Loucy (cell line): ENCODE data around the gene C9orf78.

Source experiments
- H2AFZ ChIP-seq: fragments of 200-600 bp; sonication (generic); 2 replicates; pipeline ENCODE4 v1.6.0; 2016; ENCODE audit warnings: antibody characterized with exemption, mild to moderate bottlenecking, low read length, moderate library complexity
- H3F3A ChIP-seq: fragments of 200-600 bp; 2 replicates; pipeline ENCODE4 v1.6.0; 2016; ENCODE audit warnings: antibody characterized with exemption, low read depth, mild to moderate bottlenecking
- H3K27me3 ChIP-seq: fragments of 200-600 bp; sonication (generic); 2 replicates; pipeline ENCODE4 v1.6.1; 2014; ENCODE audit warnings: low read length, mild to moderate bottlenecking; ENCODE audit not compliant: insufficient read depth, poor library complexity, severe bottlenecking
- H3K36me3 ChIP-seq: fragments of 200-600 bp; sonication (generic); 2 replicates; pipeline ENCODE4 v1.6.1; 2016; ENCODE audit warnings: low read length; ENCODE audit not compliant: insufficient read depth
- H3K4me1 ChIP-seq: fragments of 200-600 bp; sonication (generic); 2 replicates; pipeline ENCODE4 v1.5.1; 2014; ENCODE audit warnings: low read length, mild to moderate bottlenecking; ENCODE audit not compliant: insufficient read depth, poor library complexity, severe bottlenecking
- H3K4me2 ChIP-seq: fragments of 200-600 bp; sonication (generic); 2 replicates; pipeline ENCODE4 v1.6.0; 2014; ENCODE audit warnings: antibody characterized with exemption, low read length, low read depth, mild to moderate bottlenecking; ENCODE audit not compliant: poor library complexity, severe bottlenecking
- H3K4me3 ChIP-seq: fragments of 200-600 bp; sonication (generic); 2 replicates; pipeline ENCODE4 v1.5.1; 2014; ENCODE audit warnings: low read length, mild to moderate bottlenecking, mixed read lengths; ENCODE audit not compliant: poor library complexity, severe bottlenecking
- H3K79me2 ChIP-seq: fragments of 200-600 bp; sonication (generic); 2 replicates; pipeline ENCODE4 v1.6.1; 2014; ENCODE audit warnings: low read length; ENCODE audit not compliant: insufficient read depth
- H3K9ac ChIP-seq: fragments of 200-600 bp; sonication (generic); 2 replicates; pipeline ENCODE4 v1.6.0; 2014; ENCODE audit warnings: mild to moderate bottlenecking, low read depth, low read length, moderate library complexity; ENCODE audit not compliant: poor library complexity, severe bottlenecking
- H3K9me2 ChIP-seq: fragments of 200-600 bp; sonication (generic); replicated peaks from 2 replicates; pipeline ENCODE4 v1.6.1; 2016; ENCODE audit warnings: low read depth, low read length, mixed read lengths
- H3K9me3 ChIP-seq: fragments of 200-600 bp; sonication (generic); 2 replicates; pipeline ENCODE4 v1.6.1; 2014; ENCODE audit warnings: mild to moderate bottlenecking, antibody characterized with exemption, low read length, low read depth; ENCODE audit not compliant: insufficient read depth
- H4K20me1 ChIP-seq: fragments of 200-600 bp; sonication (generic); 2 replicates; pipeline ENCODE4 v1.6.0; 2014; ENCODE audit warnings: antibody characterized with exemption, low read length, mild to moderate bottlenecking; ENCODE audit not compliant: insufficient read depth, poor library complexity, severe bottlenecking
- EZH2phosphoT487 ChIP-seq: fragments of 200-600 bp; IDR thresholded peaks from 2 replicates; pipeline ENCODE4 v1.6.1; 2018; ENCODE audit warnings: antibody characterized with exemption, mild to moderate bottlenecking, moderate library complexity, borderline replicate concordance
- TF ChIP-seq, protein P1 (sequence below): fragments of 200-600 bp; sonication (generic); conservative IDR thresholded peaks from 2 replicates; pipeline ENCODE4 v1.5.1; 2014; ENCODE audit warnings: mild to moderate bottlenecking, antibody characterized with exemption, low read length

Gene C9orf78, protein sequence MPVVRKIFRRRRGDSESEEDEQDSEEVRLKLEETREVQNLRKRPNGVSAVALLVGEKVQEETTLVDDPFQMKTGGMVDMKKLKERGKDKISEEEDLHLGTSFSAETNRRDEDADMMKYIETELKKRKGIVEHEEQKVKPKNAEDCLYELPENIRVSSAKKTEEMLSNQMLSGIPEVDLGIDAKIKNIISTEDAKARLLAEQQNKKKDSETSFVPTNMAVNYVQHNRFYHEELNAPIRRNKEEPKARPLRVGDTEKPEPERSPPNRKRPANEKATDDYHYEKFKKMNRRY

DNA sequence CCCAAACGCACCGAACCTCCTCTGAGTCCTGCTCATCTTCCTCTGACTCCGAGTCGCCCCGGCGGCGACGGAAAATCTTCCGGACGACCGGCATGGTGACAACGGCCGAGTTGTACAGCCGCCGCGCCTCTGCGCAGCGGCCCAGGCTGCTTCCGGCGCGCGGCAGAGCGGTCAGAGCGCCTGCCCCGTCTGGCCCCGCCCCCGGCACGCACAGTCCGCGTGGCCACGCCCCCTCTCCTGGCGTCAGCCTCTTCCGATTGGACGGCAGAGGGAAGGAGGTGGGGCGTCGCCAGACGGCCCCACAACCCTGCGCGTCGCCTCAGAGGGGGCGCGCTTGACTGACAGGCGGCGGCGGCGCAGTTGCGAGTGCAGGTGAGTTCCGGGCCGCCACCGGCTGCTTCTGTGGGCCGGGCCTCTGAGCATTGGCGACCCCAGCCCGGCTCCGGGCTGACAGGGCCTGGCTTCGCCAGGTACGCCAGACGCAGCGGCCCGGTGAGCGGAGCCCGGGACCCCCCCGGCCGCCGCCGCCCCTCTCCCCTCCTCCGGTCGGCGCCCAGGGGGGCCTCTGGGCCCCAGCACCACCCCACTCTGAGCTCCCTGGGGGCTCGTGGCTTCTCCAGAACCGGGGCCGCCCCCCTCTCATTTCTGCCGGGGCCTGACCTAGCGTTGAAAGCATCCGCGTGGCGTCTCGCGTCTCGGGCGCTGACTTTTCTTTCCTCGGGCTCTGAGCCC, at the start of gene C9orf78, which contains the start of gene USP20:
Gene C9orf78 (minus strand): TSS at position 148 of the 732 bp plus-strand sequence. CDS start 54 bp downstream, at position 94.
Gene USP20 (plus strand): TSS at position 331 of the 732 bp plus-strand sequence. CDS start 17,098 bp downstream, outside the sequence.
- Histone ChIP-seq H3F3A (no peaks in the 10 kb centered on the region), H3K9me2 (no peaks in the 10 kb centered on the region), H4K20me1 (peaks cover 6% of the 10 kb centered on the region), H3K27me3 (no peaks in the 10 kb centered on the region), H3K4me3 (peak within 1 kb of the TSS; percentile 93), H2AFZ (peak within 1 kb of the TSS; percentile 73), H3K4me1 (peaks cover 30% of the 10 kb centered on the region), H3K36me3 (peaks cover 11% of the 10 kb centered on the region; the same call in 1 of the 2 replicates), H3K9me3 (no peaks in the 10 kb centered on the region), H3K4me2 (peak within 1 kb of the TSS; percentile 79), H3K9ac (peak within 1 kb of the TSS; percentile 90), H3K79me2 (peaks cover 63% of the 10 kb centered on the region)
- no peak for TF ChIP-seq EZH2phosphoT487
- TF ChIP-seq, protein P1, sequence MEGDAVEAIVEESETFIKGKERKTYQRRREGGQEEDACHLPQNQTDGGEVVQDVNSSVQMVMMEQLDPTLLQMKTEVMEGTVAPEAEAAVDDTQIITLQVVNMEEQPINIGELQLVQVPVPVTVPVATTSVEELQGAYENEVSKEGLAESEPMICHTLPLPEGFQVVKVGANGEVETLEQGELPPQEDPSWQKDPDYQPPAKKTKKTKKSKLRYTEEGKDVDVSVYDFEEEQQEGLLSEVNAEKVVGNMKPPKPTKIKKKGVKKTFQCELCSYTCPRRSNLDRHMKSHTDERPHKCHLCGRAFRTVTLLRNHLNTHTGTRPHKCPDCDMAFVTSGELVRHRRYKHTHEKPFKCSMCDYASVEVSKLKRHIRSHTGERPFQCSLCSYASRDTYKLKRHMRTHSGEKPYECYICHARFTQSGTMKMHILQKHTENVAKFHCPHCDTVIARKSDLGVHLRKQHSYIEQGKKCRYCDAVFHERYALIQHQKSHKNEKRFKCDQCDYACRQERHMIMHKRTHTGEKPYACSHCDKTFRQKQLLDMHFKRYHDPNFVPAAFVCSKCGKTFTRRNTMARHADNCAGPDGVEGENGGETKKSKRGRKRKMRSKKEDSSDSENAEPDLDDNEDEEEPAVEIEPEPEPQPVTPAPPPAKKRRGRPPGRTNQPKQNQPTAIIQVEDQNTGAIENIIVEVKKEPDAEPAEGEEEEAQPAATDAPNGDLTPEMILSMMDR: no peak

DNA sequence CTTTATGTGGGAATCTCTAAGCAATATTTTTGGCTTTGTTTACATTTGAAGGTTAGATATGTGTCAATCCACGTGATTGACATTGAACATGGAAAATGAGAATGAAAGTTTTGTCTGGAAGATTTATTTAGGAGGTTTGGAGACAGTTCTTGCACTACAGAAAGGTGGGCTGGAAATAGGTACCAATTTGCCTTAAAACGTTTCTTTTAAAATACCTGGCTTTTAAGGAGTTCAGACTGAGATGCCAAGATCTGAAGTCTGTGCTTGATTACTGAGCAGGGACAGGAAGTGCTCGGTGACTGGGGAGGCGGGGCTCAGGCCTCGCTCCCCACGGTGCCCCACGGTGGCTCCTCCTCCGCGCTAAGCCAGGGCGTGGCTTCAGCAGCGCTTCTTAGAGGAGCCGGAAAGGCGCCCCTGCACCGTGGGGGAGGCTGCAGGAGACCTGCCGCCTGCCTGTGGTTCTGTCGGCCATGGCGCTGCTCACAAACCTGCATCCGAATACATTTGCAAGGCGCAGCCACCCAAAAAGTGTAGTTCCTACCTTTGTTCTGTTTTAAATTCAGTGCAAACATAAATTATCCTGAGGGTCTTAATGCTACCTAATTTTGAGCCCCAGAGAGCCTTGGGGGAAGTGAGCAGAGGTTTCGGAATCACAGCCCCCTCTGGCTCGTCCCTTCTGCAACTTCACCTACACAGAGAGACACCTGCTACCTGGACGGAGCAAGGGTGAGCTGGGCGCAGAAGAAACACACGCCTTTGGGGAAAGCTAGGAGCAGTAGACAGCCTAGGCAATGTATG, 49.3 kb upstream of the C9orf78 start:
- TF ChIP-seq EZH2phosphoT487: no peak
- TF ChIP-seq, protein P1: no peak; the same call in 1 of the 2 replicates
- Histone ChIP-seq H3K9ac (peak overlapping the region; percentile 100), H3K4me2 (peak overlapping the region; percentile 92), H3K4me3 (peak overlapping the region; percentile 99), H3K9me2 (no peaks in the 10 kb centered on the region), H3K27me3 (no peaks in the 10 kb centered on the region), H3K9me3 (no peaks in the 10 kb centered on the region), H3K4me1 (peaks cover 41% of the 10 kb centered on the region), H3K36me3 (peaks cover under 1% of the 10 kb centered on the region; the same call in 1 of the 2 replicates), H4K20me1 (no peaks in the 10 kb centered on the region), H2AFZ (no peak overlapping the region), H3K79me2 (peaks cover 32% of the 10 kb centered on the region), H3F3A (peaks cover 3% of the 10 kb centered on the region; the same call in 1 of the 2 replicates)

DNA sequence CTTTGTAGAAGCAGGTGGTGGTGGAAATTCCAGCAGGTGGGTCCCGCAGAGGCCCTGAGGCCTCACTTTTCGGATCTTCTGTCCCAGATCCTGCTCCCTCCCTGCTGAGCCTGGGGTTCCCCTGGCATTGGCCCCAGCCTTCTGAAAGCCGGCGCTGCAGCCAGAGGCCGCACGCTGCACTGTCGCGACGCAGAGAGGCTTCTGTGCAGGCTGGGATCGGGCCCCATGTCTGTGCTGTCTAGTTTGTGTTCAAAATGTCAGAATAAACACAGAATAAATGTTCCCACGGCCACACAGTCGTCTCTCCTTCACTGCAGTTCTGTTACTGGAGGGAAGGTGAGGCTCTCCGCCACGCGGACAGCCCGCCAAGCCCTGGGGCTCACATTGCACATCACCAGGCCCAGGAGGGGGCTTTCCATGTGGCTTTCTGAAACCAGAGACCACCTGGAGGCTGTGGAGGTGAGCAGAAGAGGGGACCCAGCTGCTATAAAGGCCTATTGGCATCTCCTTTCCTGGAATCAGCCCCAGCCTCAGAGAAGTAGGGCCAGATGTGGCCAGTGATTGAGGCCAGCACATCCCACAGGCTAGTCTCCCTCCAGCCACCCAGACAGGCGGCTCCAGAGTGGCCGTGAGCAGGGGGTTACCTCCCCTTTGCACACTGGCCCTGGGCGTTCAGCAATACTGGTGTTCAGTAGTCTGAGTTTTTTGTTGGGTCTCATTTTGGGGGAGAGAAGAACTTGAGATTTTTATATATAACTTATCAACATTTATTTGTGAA, 46.7 kb upstream of the C9orf78 start:
- no peaks in the 10 kb centered on the region; the same call in 1 of the 2 replicates for H3K36me3 ChIP-seq
- no peak for TF ChIP-seq EZH2phosphoT487
- TF ChIP-seq, protein P1: no peak
- no peaks in the 10 kb centered on the region for H3K9me3 ChIP-seq
- no peaks in the 10 kb centered on the region for H3K9me2 ChIP-seq
- no peaks in the 10 kb centered on the region for H3K27me3 ChIP-seq
- H3K4me2 ChIP-seq: no peak overlapping the region
- no peaks in the 10 kb centered on the region for H3F3A ChIP-seq
- H3K79me2 ChIP-seq: peaks cover 21% of the 10 kb centered on the region
- no peaks in the 10 kb centered on the region for H4K20me1 ChIP-seq
- no peak overlapping the region for H3K9ac ChIP-seq
- H3K4me1 ChIP-seq: peaks cover 20% of the 10 kb centered on the region
- no peak overlapping the region for H3K4me3 ChIP-seq
- no peak overlapping the region for H2AFZ ChIP-seq
